ENCODE results near the gene CDSN. TPM values are rescaled to one million over a fixed set of nuclear protein-coding genes. Genes with fewer than 3 reads are reported as not detected.
"Not testable (repeated sequence)": the region's sequence is repeated elsewhere in the genome, so short reads cannot be mapped to it uniquely, and the experiment has no call there.

The CDSN gene
- total RNA-seq, 6 experiments from 2014 or later, result not detected

- 0 out of 2 replicates have a peak overlapping the region, but pooled peaks have one; percentile 19 for H3K27ac Mint-ChIP-seq
- peaks cover 45% of the 10 kb centered on the region for H3K4me1 Mint-ChIP-seq (ENCODE audit: low read depth)
- no peak overlapping the region for H3K4me3 Mint-ChIP-seq
- DNase-seq, result no peak
- no peaks in the 10 kb centered on the region for H3K9me3 Mint-ChIP-seq
- TF ChIP-seq CTCF (IDR thresholded peaks at IDR 0.05), result no peak
- peaks cover 2% of the 10 kb centered on the region for H3K27me3 Mint-ChIP-seq (ENCODE audit: insufficient read depth)
- no peaks in the 10 kb centered on the region for H3K36me3 Mint-ChIP-seq (ENCODE audit: low read depth)
Measured at GRCh38 chr6:31076611-31077010, 43.6 kb downstream of the CDSN start.

GRCh38 chr6:31075528-31075927, 44.7 kb downstream of the CDSN start:
- peak overlapping the region; percentile 83 for H3K27ac Mint-ChIP-seq
- H3K36me3 Mint-ChIP-seq (ENCODE audit: low read depth), result no peaks in the 10 kb centered on the region
- peaks cover 50% of the 10 kb centered on the region for H3K4me1 Mint-ChIP-seq (ENCODE audit: low read depth)
- H3K27me3 Mint-ChIP-seq (ENCODE audit: insufficient read depth), result peaks cover 2% of the 10 kb centered on the region; the same call in 1 of the 2 replicates
- DNase-seq, result peak; percentile 80
- no peak for TF ChIP-seq CTCF (IDR thresholded peaks at IDR 0.05)
- no peak overlapping the region for H3K4me3 Mint-ChIP-seq
- H3K9me3 Mint-ChIP-seq, result no peaks in the 10 kb centered on the region

GRCh38 chr6:31074401-31074800, 45.8 kb downstream of the CDSN start:
- H3K9me3 Mint-ChIP-seq, result no peaks in the 10 kb centered on the region
- TF ChIP-seq CTCF (IDR thresholded peaks at IDR 0.05), result no peak
- H3K27me3 Mint-ChIP-seq (ENCODE audit: insufficient read depth), result peaks cover 2% of the 10 kb centered on the region; the same call in 1 of the 2 replicates
- H3K27ac Mint-ChIP-seq, result no peak overlapping the region
- no peak for DNase-seq
- no peaks in the 10 kb centered on the region for H3K36me3 Mint-ChIP-seq (ENCODE audit: low read depth)
- no peak overlapping the region for H3K4me3 Mint-ChIP-seq
- peaks cover 46% of the 10 kb centered on the region for H3K4me1 Mint-ChIP-seq (ENCODE audit: low read depth)

- no peak overlapping the region for H3K4me3 Mint-ChIP-seq
- TF ChIP-seq CTCF (IDR thresholded peaks at IDR 0.05), result peak; percentile 74
- peaks cover 40% of the 10 kb centered on the region for H3K4me1 Mint-ChIP-seq (ENCODE audit: low read depth)
- H3K27ac Mint-ChIP-seq, result no peak overlapping the region
- H3K27me3 Mint-ChIP-seq (ENCODE audit: insufficient read depth), result peaks cover 2% of the 10 kb centered on the region; the same call in 1 of the 2 replicates
- H3K36me3 Mint-ChIP-seq (ENCODE audit: low read depth), result no peaks in the 10 kb centered on the region
- H3K9me3 Mint-ChIP-seq, result no peaks in the 10 kb centered on the region
- peak; percentile 76 for DNase-seq
Measured at GRCh38 chr6:31070711-31071197, 49.5 kb downstream of the CDSN start.

- DNase-seq, result peak; percentile 78
- peaks cover 1% of the 10 kb centered on the region for H3K27me3 Mint-ChIP-seq (ENCODE audit: insufficient read depth)
- H3K27ac Mint-ChIP-seq, result no peak overlapping the region
- H3K4me3 Mint-ChIP-seq, result no peak overlapping the region
- H3K4me1 Mint-ChIP-seq (ENCODE audit: low read depth), result peaks cover 38% of the 10 kb centered on the region
- no peaks in the 10 kb centered on the region for H3K36me3 Mint-ChIP-seq (ENCODE audit: low read depth)
- no peaks in the 10 kb centered on the region for H3K9me3 Mint-ChIP-seq
- peak; percentile 95 for TF ChIP-seq CTCF (IDR thresholded peaks at IDR 0.05)
Measured at GRCh38 chr6:31068669-31069340, 51.4 kb downstream of the CDSN start.

GRCh38 chr6:31067891-31068668, 52.2 kb downstream of the CDSN start:
- not testable (repeated sequence) for H3K27ac Mint-ChIP-seq; H3K4me3 Mint-ChIP-seq; H3K36me3 Mint-ChIP-seq (ENCODE audit: low read depth); DNase-seq; H3K9me3 Mint-ChIP-seq; H3K27me3 Mint-ChIP-seq (ENCODE audit: insufficient read depth)
- H3K4me1 Mint-ChIP-seq (ENCODE audit: low read depth), result peaks cover 31% of the 10 kb centered on the region

- H3K4me1 Mint-ChIP-seq (ENCODE audit: low read depth), result peaks cover 20% of the 10 kb centered on the region
- not testable (repeated sequence) for H3K27ac Mint-ChIP-seq; H3K36me3 Mint-ChIP-seq (ENCODE audit: low read depth); DNase-seq; H3K9me3 Mint-ChIP-seq; H3K4me3 Mint-ChIP-seq; H3K27me3 Mint-ChIP-seq (ENCODE audit: insufficient read depth)
Measured at GRCh38 chr6:31067028-31067427, 53.2 kb downstream of the CDSN start.
